K562 (cell line): ENCODE data around the gene ZNF805. TPM values are rescaled to one million over a fixed set of nuclear protein-coding genes. Genes with fewer than 3 reads are reported as not detected.

Experiments used
- FOSL1 ChIP-seq: fragments of 200-800 bp; sonication (Bioruptor generic); conservative IDR thresholded peaks from 2 replicates; pipeline ENCODE4 v1.6.1; 2016; ENCODE audit warnings: missing genetic modification characterization, missing compliant biosample characterization
- TFAM ChIP-seq: fragments of 250-450 bp; sonication (Bioruptor Pico); conservative IDR thresholded peaks from 2 replicates; pipeline ENCODE4 v1.5.0; 2021; ENCODE audit warnings: mild to moderate bottlenecking, moderate library complexity
- polyA plus RNA-seq, 8 experiments: library from polyadenylated mRNA; depleted of rRNA in 4 of 8; stranded (reverse) in 5 of 8; unstranded in 3 of 8; fragments of >200 nt; fragmentation: Nextera tagmentation in 2 of 8; fragmentation: Illumina TruSeq in 1 of 8; extraction: Ambion mirVana in 2 of 8; extraction: Trizol in 1 of 8; gene quantifications; 2 replicates each; pipeline versions ENCODE4 v1.2.1 to v1.2.3, GENCODE V29; 2011 to 2014; ENCODE audit warnings: inconsistent platforms in 1 of 8, missing spikeins in 1 of 8
- total RNA-seq, 7 experiments: library from RNA; depleted of rRNA in 6 of 7; stranded (reverse); fragments of >200 nt in 6 of 7; fragmentation: Illumina TruSeq in 2 of 7; extraction: Trizol in 2 of 7; gene quantifications; 2 replicates each; pipeline versions ENCODE4 v1.2.1 to v1.2.3, GENCODE V29; 2011 to 2021; ENCODE audit warnings: low replicate concordance in 1 of 7
- TF ChIP-seq, protein P1 (sequence below), 2 experiments: fragments of 450-650 bp; IDR thresholded peaks; 2 replicates each; pipeline ENCODE4 v1.6.1; 2016; ENCODE audit warnings: mild to moderate bottlenecking in 2 of 2, borderline replicate concordance in 1 of 2, low read depth in 1 of 2, moderate library complexity in 1 of 2
- TF ChIP-seq, protein P2 (sequence below): fragments of 250-450 bp; sonication (Bioruptor Pico); IDR thresholded peaks from 2 replicates; pipeline ENCODE4 v1.5.0; 2020; ENCODE audit warnings: mild to moderate bottlenecking, borderline replicate concordance

The ZNF805 gene
- total and polyA plus RNA-seq, 9 of the 15 experiments (the other 6 are each of a cell fraction or from before 2014, with no cell fraction given): 0.32 to 6.7 (median 3.9) TPM

GRCh38 chr19:57245959-57246358, 5.5 kb downstream of the ZNF805 start (continued):
- TF ChIP-seq, protein P1, sequence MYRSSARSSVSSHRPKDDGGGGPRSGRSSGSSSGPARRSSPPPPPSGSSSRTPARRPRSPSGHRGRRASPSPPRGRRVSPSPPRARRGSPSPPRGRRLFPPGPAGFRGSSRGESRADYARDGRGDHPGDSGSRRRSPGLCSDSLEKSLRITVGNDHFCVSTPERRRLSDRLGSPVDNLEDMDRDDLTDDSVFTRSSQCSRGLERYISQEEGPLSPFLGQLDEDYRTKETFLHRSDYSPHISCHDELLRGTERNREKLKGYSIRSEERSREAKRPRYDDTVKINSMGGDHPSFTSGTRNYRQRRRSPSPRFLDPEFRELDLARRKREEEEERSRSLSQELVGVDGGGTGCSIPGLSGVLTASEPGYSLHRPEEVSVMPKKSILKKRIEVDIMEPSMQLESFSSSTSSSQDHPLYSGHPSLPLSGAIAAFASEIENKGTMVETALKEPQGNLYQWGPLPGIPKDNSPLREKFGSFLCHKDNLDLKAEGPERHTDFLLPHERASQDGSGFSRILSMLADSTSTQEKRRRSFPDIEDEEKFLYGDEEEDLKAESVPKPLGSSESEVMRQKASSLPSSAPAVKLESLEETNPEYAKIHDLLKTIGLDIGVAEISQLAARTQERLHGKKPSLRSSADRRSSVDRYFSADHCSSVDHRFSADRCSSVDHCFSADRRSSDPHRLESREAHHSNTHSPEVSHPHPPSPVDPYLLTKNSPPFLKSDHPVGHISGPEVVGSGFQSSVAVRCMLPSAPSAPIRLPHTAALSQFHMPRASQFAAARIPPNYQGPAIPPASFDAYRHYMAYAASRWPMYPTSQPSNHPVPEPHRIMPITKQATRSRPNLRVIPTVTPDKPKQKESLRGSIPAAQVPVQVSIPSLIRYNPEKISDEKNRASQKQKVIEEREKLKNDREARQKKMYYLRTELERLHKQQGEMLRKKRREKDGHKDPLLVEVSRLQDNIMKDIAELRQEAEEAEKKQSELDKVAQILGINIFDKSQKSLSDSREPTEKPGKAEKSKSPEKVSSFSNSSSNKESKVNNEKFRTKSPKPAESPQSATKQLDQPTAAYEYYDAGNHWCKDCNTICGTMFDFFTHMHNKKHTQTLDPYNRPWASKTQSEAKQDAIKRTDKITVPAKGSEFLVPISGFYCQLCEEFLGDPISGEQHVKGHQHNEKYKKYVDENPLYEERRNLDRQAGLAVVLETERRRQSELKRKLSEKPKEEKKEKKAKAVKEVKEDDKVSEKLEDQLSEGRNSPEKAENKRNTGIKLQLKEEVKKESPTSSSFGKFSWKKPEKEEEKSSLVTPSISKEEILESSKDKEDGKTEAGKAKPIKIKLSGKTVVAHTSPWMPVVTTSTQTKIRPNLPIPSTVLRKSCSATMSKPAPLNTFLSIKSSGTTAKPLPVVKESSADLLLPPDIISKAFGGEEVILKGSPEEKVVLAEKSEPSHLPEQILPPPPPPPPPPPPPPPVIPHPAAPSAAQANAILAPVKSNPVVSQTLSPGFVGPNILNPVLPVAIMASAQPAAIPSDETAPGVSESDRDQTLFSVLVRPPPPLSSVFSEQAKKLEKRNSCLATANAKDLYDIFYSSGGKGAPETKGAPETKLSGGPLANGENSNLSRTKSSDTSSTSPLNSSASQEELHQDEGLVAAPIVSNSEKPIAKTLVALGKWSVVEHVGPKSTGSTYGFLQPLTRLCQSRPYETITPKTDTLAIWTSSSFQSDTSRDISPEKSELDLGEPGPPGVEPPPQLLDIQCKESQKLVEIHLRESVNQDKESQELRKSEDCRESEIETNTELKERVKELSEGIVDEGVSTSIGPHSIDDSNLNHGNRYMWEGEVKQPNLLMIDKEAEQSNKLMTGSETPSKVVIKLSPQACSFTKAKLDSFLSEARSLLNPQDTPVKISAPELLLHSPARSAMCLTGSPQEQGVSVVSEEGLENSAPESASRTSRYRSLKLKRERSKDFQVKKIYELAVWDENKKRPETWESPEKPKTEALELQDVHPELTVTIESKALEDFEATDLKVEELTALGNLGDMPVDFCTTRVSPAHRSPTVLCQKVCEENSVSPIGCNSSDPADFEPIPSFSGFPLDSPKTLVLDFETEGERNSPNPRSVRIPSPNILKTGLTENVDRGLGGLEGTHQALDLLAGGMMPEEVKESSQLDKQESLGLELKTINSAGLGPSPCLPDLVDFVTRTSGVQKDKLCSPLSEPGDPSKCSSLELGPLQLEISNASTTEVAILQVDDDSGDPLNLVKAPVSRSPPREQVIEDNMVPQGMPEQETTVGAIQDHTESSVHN (IDR thresholded peaks at IDR 0.05; ENCODE audit: borderline replicate concordance in 1 of 2, low read depth in 1 of 2): no peak
- TF ChIP-seq, protein P2, sequence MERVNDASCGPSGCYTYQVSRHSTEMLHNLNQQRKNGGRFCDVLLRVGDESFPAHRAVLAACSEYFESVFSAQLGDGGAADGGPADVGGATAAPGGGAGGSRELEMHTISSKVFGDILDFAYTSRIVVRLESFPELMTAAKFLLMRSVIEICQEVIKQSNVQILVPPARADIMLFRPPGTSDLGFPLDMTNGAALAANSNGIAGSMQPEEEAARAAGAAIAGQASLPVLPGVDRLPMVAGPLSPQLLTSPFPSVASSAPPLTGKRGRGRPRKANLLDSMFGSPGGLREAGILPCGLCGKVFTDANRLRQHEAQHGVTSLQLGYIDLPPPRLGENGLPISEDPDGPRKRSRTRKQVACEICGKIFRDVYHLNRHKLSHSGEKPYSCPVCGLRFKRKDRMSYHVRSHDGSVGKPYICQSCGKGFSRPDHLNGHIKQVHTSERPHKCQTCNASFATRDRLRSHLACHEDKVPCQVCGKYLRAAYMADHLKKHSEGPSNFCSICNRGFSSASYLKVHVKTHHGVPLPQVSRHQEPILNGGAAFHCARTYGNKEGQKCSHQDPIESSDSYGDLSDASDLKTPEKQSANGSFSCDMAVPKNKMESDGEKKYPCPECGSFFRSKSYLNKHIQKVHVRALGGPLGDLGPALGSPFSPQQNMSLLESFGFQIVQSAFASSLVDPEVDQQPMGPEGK (CRISPR knock-in tag): no peak
- TF ChIP-seq FOSL1 (tag) (no peak), TFAM (CRISPR knock-in tag) (no peak)
